RCC 7860 (cell line): ENCODE results near the gene ADH1C.
"Not testable (repeated sequence)": the region's sequence is repeated elsewhere in the genome, so short reads cannot be mapped to it uniquely, and the experiment has no call there.

ENCODE experiments used
- DNase-seq: peaks from one replicate; pipeline ENCODE4 v3.0.0-alpha.2; 2015; ENCODE audit warnings: low spot score
- FAIRE-seq: peaks from 2 replicates; lab custom pipeline; 2012; peaks lifted over from hg19 to GRCh38; lab: Jason Lieb, UNC

ADH1C gene

GRCh38 chr4:99359480-99360204, 7.1 kb upstream of the ADH1C start:
- FAIRE-seq, result no peak
- DNase-seq, result no peak

DNA sequence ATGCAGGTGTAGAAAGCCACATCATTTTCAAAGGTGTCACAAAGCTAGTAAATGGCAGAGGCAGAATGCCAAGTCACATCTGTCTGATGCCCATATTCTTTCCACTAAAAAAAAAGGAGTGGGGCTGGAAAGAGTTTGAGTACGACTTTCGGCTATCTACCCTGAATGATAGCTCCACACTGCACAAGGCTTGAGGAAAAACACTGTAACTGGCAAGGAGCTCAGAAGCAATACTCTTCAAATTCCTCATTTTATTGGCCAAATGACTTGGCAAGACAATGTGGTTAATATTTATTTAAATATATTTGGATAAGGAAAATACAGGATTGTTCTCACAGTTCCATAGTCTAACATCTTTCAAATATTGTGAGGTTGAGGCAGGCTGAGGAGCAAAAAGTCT, 5.4 kb upstream of the ADH1C start:
- DNase-seq (no peak), FAIRE-seq (no peak)

GRCh38 chr4:99356992-99357391, 4.4 kb upstream of the ADH1C start:
- no peak for DNase-seq
- no peak for FAIRE-seq

- not testable (repeated sequence) for DNase-seq
Measured at GRCh38 chr4:99356149-99356548, 3.6 kb upstream of the ADH1C start.

GRCh38 chr4:99351487-99351886, 1.1 kb downstream of the ADH1C start:
- FAIRE-seq (no peak), DNase-seq (no peak)

More at GRCh38 chr4:99356149-99356548, 3.6 kb upstream of the ADH1C start:
- FAIRE-seq, result not testable (repeated sequence)

GRCh38 chr4:99349338-99349737, 3.2 kb downstream of the ADH1C start:
- FAIRE-seq (no peak), DNase-seq (no peak)

GRCh38 chr4:99342624-99343023, 9.9 kb downstream of the ADH1C start:
- FAIRE-seq, DNase-seq: not testable (repeated sequence)

DNA sequence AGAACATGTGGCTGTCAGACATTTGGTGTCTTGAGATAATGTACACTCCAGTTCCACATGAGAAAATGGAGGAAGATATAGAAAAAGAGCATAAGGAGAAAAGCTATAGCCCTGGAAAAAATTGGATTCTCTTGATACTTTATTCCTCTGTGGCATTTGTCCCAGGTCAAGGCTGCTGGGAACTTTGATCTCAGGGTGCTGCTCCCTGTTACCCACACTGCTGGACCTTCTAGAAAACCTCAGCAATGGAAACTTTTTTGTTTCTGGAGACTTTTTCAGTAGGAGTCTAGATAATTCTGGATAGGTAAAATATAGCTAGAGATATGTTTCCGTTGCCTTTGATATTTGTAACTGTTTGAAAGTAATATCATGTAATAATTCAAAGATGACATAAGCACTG, 11.1 kb downstream of the ADH1C start:
- FAIRE-seq (no peak), DNase-seq (no peak)

DNA sequence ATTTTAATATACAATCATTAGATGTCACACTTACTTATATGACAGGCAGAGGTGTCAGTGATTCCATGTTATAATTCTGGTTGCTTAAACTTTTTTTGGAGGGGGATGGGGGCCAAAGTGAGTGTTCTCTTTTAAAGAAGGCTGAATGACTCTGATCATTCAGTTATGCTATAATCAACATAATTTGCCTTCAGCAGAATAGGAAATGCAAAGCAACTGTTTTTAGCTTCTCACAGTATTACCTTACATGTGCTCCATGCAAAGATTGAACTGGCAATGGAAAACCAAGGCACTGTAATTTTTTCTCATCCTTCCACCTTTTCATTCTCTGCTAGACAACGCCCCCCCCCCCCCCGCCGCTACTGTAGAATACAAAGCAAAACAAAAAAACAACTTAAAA, 13.4 kb downstream of the ADH1C start:
- DNase-seq (no peak), FAIRE-seq (no peak)

- no peak for FAIRE-seq
Measured at GRCh38 chr4:99336553-99336952, 16.0 kb downstream of the ADH1C start.

GRCh38 chr4:99334880-99335279, 17.7 kb downstream of the ADH1C start:
- no peak for FAIRE-seq

More at GRCh38 chr4:99336553-99336952, 16.0 kb downstream of the ADH1C start:
- DNase-seq, result no peak

DNA sequence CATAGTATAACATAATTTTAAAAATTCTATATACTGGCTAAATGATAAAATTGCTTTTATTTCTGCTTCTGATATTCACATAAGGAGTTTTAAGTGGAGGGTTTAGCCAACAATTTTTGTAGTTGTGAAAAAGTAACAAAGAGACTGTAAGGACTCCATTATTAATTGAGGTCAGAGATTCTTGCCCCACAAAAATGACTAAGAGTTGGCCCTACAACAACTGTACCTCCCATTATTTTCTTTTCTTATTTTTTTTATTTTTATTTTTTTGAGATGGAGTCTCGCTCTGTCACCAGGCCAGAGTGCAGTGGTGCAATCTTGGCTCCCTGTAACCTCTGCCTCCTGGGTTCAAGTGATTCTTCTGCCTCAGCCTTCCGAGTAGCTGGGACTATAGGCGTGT, 21.9 kb downstream of the ADH1C start:
- FAIRE-seq (no peak), DNase-seq (no peak)

More at GRCh38 chr4:99334880-99335279, 17.7 kb downstream of the ADH1C start:
- DNase-seq, result no peak

DNA sequence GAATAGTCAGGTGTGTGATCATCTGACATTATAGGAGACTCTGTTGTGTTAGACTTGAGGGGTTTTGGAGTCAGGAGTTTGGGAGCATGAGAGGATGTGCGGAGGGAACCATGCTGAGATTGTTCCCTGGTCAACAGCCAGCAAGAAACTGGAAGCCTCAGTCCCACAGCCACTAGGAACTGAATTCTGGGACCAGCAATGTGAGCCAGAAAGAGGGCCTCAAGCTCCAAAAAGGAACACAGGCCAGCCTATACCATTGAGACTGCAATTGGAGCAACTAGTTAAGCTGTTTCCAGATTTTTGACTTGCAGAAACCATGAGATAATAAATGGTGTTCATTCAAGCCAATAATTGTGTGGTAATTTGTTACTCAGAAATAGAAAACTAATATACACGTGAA, 22.7 kb downstream of the ADH1C start:
- no peak for DNase-seq
- no peak for FAIRE-seq

DNA sequence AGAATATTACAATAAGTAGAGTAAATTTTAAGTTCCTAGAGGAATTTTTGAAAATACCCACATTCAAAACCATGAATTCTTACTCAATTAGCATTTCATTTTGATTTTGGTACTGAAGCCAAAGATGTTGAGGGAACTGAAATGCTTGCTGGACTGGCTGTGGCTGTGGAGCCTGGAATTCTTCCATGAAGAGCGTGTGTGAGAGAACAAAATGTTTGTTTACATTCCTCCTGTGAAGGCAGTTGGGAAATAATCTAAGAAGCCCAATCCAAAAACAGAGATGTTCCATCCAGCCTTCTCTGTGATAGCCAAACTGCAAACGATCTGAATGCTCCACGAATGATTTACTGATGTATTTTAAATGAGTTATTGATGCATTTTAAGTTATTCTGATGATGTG, 27.6 kb downstream of the ADH1C start:
- FAIRE-seq (no peak), DNase-seq (no peak)

GRCh38 chr4:99324361-99324760, 28.2 kb downstream of the ADH1C start:
- no peak for DNase-seq

GRCh38 chr4:99323756-99324155, 28.8 kb downstream of the ADH1C start:
- no peak for DNase-seq
- no peak for FAIRE-seq

More at GRCh38 chr4:99324361-99324760, 28.2 kb downstream of the ADH1C start:
- FAIRE-seq, result no peak

DNA sequence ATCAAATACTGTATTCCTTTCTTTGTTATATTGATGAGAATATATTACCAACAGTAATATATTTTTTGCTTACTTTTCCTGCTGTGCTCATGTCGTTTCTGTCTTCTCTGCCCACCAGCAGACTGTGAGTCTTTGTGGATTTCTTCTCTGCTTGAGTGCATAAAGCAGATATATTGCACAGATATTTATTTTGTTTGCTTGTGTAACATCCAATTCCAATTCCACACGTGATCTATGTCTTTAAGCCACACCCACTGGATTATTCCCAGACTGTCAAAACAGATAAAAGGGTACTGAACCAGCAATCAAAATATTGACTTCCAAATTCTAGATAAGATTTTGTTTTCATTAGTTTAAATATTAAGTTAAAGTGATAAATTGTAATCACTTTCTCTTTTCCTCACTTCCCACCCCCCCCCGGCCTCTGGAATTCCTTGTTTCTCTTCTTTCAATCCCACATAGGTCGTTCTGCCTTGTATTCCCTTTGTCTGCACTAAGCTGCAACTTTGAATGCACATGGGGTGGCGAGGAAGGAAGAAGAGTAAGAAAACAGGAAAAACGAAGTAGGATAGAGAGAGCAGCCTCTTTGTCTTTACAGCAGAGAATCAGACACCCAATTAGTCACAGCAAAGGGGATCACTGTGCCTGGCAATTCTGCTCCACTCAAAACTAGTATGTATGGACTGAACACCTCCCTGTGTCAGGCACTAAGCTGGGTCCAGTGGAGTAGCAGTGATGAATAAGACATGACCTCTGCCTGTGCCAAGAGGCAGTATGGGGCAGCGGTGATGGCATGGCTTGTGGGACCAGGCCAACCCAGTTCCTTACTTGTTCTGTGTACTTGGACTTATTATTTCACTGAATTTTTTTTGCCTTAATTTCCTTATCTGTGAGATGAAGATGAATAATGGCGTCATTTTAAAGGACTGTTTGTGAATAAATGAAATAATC, 31.0 kb downstream of the ADH1C start, which contains the start of gene ADH1B:
Gene ADH1B, minus strand, starts transcription at position 161 of the 951 bp plus-strand sequence. Its CDS starts 70 bp downstream, at position 91.
- no peak for DNase-seq
- FAIRE-seq, result no peak

DNA sequence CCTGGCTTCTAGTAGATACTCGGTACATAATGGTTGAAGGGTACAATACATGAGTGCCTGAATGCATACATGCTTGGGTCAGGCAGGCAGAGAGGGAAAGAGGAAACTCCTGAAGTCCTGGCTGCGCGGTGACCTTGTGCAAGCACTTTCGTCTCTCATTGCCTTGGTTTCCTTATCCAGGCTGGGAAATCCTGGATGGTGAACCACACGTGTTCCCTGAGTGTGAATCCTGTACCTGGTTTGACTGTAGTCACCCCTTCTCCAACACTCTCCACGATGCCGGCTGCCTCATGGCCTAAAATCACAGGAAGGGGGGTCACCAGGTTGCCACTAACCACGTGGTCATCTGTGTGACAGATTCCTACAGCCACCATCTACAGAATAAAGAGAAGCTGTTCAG, 34.7 kb downstream of the ADH1C start:
- not testable (repeated sequence) for FAIRE-seq, DNase-seq

GRCh38 chr4:99317354-99317753, 35.2 kb downstream of the ADH1C start:
- no peak for DNase-seq
- FAIRE-seq, result no peak

DNA sequence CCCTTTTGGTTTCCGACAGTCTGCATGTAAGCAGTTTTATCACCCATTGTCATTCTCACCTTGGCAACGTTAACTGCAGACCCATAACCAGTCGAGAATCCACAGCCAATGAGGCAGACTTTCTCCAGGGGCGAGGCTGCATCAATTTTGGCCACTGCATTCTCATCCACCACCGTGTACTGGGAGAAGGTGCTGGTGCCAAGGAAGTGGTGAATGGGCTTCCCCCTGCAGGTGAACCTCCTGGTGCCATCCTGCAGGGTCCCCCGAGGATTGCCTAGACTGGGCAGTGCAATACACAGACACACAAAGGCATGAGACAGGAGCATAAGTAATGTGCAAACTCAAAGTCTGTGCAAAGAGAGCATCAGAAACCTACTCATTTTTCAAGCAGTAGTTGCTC, 36.7 kb downstream of the ADH1C start:
- DNase-seq (no peak), FAIRE-seq (no peak)

- DNase-seq (no peak), FAIRE-seq (no peak)
Measured at GRCh38 chr4:99314211-99314610, 38.3 kb downstream of the ADH1C start.

- no peak for DNase-seq
- no peak for FAIRE-seq
Measured at GRCh38 chr4:99310389-99310788, 42.2 kb downstream of the ADH1C start.
